NK-92 treated with Interleukin-12 subunit alpha and Interleukin-12 subunit beta, amount 100 ng/mL, for 24 hours (cell line): ENCODE data around the gene RIN3.
"Not testable (repeated sequence)": the region's sequence is repeated elsewhere in the genome, so short reads cannot be mapped to it uniquely, and the experiment has no call there.

Experiments used
- DNase-seq: peaks from one replicate; lab custom pipeline; 2025; lab: John Stamatoyannopoulos, UW

Gene RIN3

GRCh38 chr14:92624764-92625163, 111.2 kb downstream of the RIN3 start:
- no peak for DNase-seq

DNA sequence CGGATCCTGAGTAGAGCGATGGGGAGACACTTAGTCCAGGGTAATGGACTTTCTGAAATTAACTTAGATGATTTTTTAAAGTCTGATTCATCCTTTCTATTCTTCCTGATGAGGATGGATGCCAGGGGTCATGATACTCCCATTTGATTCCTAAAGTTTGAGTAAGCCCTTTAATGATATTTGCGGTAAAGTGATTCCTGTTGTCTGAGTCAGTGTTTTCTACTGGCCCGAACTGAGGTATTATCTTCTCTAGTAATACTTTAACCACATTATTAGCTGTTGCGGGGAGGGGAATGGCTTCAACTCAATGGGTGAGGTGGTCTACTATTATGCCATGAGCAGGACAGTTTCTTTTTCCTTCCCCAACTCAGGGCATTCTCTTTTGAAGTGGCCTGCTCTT, 111.6 kb downstream of the RIN3 start:
- no peak for DNase-seq

DNA sequence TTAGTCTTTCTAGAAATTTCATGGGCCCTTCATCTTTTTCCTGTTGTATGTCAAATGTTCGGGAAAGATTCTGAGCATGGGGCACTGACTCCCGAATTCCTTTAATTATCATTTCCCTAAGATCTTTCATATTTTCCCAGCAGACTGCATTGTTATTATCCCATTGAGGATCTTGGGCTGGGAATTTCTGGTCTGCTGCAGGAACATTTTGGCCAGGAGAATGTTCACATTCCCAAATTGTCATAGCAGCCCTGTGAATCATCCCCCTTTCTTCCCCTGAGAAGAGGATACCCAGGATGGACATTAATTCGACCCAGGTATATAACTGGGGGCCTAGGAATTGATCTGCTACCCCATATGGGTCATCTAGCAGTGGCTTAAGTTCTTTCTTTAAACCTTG, 112.5 kb downstream of the RIN3 start:
- no peak for DNase-seq

DNA sequence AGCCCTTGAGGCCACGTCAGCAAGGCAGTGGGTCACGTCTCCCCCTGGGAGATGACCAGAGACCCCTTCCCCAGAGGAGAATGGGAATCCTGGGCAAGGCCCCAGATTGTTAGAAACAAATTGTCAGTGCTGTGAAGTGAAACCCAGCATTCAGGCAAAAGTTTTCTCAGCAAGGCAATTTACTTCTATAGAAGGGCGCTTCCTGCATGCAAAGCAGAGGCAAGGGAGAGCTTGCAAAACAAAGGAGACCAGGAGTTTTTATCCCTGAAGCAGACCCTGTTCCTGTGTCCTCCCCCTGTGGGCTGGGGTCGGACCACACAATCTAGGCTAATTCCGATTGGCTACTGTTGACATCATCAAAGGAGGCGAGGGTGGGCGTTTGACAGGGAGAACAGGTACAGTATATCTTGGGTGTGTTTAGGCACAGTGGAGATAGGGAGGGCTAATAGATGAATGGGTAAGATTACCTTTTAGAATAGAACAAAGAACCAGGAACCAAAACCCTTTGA, 114.2 kb downstream of the RIN3 start:
- DNase-seq: no peak

GRCh38 chr14:92628636-92629035, 115.1 kb downstream of the RIN3 start:
- no peak for DNase-seq

DNA sequence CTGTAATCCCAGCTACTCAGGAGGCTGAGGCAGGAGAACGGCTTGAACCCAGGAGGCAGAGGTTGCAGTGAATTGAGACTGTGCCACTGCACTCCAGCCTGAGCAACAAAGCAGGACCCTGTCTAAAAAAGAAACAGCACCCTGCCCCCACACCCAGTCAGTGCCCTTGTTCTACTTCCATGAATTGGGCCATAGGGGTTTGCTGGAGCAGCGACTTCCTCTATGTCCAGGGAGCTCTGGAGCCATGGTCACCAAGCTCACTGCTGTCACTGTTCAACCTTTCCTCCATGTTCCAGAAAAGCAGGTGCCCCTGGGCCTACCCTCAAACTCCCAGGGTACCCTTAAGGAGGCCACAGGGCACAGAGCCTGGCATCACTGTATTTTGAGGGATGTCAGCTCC, 116.8 kb downstream of the RIN3 start:
- DNase-seq: no peak

GRCh38 chr14:92631098-92631497, 117.5 kb downstream of the RIN3 start:
- no peak for DNase-seq

DNA sequence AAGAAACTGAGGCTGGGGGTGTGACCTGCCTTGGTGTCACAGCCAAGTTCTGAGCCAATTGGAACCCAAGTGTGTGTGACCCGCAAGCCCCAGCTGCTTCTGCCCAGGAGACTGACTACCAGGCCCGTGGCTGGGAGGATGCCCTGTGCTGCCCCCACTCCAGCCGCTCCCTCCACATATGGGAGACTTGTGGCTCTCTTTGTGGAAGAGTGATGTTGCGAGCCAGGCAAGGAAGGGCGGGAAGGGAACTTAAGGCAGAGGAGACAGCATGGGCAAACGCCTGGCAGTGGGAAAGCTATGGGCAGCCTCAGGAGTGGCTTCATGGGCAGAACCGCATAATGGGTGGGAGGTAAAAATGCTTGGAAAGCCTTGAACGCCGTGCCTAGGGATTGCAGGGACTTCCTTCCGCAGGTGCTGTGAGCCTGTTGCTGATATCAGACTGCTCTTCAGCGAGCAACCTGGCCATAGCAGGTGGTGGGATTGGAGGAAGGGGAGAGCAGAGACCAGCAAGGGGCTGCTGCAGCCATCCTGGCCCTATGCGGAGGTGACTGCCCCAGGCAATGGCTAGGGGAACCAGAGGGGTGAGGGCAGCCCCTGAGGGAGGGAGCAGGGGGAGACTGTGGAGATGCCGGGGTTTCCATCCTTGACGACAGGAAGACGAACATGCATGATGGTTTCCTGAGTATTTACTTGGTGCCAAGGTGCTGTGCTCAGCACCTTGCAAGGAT, 119.1 kb downstream of the RIN3 start:
- no peak for DNase-seq

DNA sequence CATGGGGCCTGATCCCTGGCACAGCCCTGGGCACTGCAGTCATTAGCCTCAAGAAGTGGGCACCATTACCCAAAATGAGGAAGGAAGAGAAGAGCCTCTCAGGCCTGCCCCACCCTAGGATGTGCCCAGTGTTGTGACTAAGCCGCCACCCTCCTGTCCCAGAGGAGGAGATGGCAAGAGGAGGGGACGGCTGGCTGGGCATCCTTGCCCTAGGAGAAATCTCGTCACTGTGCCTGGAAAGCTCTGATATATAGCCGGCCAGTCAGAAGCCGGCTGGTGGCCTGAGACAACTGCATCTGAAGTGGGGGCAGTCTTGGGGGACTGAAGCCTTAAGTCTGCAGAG, 119.7 kb downstream of the RIN3 start:
- no peak for DNase-seq

- DNase-seq: no peak
Observed at GRCh38 chr14:92633724-92634123, 120.1 kb downstream of the RIN3 start.

DNA sequence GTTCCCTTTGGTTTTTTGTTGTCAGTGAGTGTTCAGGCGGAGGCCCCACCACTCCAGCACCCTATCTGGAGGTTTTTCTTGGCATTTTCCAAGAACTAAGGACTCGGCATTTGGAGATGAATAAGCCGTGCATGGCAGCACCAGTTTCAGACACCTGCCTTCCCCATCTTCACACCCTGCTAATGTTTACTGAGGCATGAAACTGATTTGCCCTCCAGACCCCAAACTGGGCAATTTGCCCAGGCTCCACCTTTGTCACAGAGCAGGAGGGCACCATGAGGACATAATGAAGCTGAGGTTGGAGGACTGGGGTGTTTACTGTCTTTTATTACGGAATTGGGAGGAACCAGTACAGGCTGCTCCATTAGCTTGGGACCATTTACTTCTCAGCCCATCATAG, 121.5 kb downstream of the RIN3 start:
- DNase-seq: no peak

GRCh38 chr14:92635896-92636295, 122.3 kb downstream of the RIN3 start:
- DNase-seq: no peak

DNA sequence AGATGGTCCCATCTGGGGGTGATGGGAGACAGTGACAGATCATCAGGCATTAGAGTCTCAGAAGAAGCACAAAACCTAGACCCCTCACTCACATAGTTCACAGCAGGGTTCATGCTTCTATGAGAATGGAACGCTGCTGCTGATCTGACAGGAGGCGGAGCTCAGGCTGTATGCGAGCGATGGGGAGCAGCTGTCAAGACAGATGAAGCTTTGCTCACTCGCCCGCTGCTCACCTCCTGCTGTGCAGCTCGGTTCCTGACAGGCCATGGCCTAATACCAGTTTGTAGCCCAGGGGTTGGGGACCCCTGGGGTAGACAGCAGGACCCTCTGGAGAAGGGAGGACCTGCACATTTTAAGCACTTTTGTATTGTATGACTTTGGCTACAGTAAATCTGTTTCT, 123.6 kb downstream of the RIN3 start:
- no peak for DNase-seq

DNA sequence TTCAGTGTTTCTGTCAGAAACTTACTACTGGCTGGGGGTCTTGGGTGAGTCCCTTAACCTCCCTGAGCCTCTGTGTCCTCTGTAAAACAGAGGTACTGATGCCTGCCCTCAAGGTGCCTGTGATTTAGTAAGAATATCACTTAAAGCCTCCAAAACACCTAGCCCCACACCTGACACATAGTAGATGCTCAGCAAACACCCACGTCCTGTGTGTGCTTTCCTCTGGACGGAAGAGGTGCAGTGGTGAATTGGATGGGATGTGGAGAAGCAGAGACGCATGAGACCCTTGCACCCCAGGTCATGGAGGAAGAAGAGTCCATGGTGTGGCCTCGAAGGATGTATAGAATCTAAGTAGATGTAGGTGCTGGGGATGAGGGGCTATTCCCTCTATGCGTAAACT, 124.3 kb downstream of the RIN3 start:
- no peak for DNase-seq

DNA sequence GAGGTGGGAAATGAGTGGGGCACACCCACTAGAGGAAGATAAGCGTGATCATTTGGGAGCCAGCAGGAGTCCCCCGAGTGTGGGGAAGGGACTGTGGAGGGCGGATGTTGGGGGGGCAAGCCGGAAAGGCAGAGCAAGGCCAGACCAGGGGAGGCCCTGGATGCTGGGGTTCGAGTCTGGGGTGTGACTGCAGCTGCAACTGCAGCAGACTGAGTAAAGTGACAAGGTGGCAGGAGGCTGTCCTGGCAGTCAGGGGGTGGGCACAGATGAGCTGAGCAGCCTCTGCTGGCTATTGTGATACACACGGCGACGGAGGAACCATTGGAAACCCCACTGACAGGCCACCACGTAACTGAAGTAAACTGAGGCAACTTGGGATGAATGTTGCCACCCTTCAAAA, 124.7 kb downstream of the RIN3 start:
- no peak for DNase-seq

DNA sequence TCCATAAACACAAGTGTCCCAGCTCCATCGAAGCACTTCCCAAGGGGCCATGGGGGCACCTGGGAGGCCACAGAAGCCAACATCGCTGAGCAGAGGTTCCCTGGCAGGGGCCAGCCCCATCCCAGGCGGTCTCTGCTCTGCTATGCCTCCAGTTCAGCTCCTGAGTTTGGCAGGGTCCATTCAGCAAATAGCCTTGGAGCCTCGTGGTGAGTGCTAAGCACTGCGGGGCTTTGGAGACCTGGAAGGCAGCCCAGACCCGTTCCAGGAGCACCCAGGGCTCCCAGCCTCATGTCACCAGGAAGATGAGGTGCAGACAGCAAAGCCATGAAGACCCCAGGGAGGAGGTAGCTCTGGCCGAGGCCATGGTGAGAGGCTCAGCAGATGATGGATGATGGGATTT, 125.3 kb downstream of the RIN3 start:
- DNase-seq: no peak

DNA sequence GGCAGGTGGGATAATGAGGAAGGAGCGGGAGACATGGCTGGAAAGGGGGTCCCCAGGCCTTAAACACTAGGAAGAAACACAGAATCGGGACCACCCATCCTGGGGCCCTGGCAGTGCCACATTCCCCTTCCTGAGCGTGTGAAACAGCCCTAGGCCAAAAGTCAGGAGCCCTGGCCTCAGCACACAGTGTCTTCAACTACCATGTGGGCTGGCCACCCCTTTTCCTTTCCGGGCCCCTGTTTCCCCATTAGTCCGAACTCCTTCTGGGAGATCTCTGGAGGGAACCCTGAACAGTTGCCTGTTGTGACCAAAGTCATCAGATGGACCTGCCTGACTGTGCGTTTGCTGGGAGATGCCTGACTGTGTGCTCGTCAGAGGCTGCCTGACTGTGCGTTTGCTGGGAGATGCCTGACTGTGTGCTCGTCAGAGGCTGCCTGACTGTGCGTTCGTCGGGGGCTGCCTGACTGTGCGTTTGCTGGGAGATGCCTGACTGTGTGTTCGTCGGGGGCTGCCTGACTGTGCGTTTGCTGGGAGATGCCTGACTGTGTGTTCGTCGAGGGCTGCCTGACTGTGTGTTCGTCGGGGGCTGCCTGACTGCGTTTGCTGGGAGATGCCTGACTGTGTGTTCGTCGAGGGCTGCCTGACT, 126.0 kb downstream of the RIN3 start:
- DNase-seq: not testable (repeated sequence)

GRCh38 chr14:92641306-92641705, 127.7 kb downstream of the RIN3 start:
- DNase-seq: no peak

- no peak for DNase-seq
Observed at GRCh38 chr14:92644171-92644969, 130.8 kb downstream of the RIN3 start.

DNA sequence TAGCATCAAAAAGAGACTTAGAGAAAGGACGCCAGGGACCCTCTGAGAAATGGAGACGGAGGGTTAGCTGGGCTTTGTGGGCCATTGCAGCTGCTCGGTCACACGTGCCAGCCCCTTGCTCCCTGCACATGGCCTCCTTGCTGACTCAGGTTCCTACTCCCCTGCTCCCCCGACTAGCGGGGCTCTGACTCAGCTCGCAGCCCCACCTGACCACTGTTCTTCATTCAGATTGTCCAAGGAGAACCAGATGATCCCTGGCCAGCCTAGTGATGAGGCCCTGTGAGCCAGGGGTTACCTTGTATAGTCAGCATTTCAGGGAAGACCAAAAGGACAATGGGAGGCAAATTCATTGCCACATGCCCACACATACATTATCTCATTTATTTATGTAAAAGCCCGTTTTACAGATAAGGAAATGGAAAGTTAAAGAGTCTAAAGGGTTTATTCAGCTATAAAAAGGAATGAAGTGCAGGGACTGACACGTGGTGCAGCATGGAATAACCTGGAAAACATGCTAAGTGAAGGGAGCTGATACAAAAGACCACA, 131.5 kb downstream of the RIN3 start:
- no peak for DNase-seq

DNA sequence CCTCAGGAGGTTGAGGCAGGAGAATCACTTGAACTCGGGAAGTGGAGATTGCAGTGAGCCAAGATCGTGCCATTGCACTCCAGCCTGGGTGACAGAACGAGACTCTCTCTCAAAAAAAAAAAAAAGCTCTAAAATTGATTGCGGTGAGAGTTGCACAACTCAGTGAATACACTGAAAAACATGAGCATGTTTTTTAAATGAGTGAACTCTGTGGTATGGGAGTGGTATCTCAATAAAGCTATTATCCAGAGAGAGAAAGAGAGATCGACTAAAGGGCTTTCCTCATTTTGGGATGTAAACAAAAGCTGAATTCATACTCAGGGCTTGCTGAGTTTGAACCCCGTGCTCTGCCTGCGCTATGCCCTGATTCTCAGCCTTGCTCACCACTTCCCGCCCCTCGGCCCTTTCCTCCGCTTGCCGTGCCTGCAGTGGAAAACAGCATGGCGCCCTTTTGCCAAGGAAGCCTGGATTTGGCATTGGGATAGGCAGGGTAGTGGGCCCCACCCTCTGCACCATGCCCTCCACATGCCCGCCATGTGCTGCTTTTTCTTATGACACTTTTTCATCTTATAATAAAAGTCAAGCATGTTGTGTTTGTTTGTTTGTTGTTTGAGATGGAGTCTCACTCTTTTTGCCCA, 132.4 kb downstream of the RIN3 start:
- DNase-seq: no peak
